ENCODE data around the gene GPR137. TPM values are rescaled to one million over a fixed set of nuclear protein-coding genes. Genes with fewer than 3 reads are reported as not detected.

Gene GPR137
- total and polyA plus RNA-seq, 4 donors, result 6.7 to 22.2 (median 9.0) TPM

- Histone ChIP-seq H3K9ac (ENCODE audit: low read depth in 1 of 2, low read length in 2 of 2) (peak overlapping the region; percentile 52 to 87), H3K27me3 (ENCODE audit: control insufficient read depth in 4 of 4, insufficient read depth in 4 of 4, low read length in 3 of 4) (no peaks in the 10 kb centered on the region), H3K27ac (ENCODE audit: low read depth in 1 of 2, low read length in 2 of 2) (peak overlapping the region; percentile 94 to 98), H3K4me1 (ENCODE audit: control insufficient read depth in 4 of 4, insufficient read depth in 4 of 4, low read length in 3 of 4) (peaks cover 5 to 46% (median 32%) of the 10 kb centered on the region in 4 donors), H3K9me3 (ENCODE audit: control insufficient read depth in 4 of 4, low read length in 3 of 4) (no peaks in the 10 kb centered on the region), H3K36me3 (ENCODE audit: control insufficient read depth in 4 of 4, insufficient read depth in 3 of 4, low read depth in 1 of 4, low read length in 3 of 4) (no peaks in the 10 kb centered on the region), H3K4me3 (ENCODE audit: low read depth in 1 of 3, low read length in 3 of 3) (peak overlapping the region; percentile 76 to 90 (median 85))
- WGBS, result 40% methylated on average over 15 of the region's 15 CpGs
- no peak for TF ChIP-seq YY1 (IDR thresholded peaks at IDR 0.05)
- peak in 1 of 2 donors; percentile 28 for TF ChIP-seq JUND (IDR thresholded peaks at IDR 0.05)
- TF ChIP-seq FOXA2 (IDR thresholded peaks at IDR 0.05), result no peak
- TF ChIP-seq SP1 (IDR thresholded peaks at IDR 0.05), result peak; percentile 64
- TF ChIP-seq REST (IDR thresholded peaks at IDR 0.05), result no peak
- TF ChIP-seq NR2F2 (IDR thresholded peaks at IDR 0.05), result no peak
- peak in 1 of 2 donors; percentile 71 for TF ChIP-seq GABPA (IDR thresholded peaks at IDR 0.05 in 1 of 2, conservative IDR thresholded peaks at IDR 0.05 in 1 of 2)
- no peak for TF ChIP-seq CTCF (IDR thresholded peaks at IDR 0.05; ENCODE audit: low read depth, low read length, missing input control)
- peak in 1 of 2 donors; percentile 16 for TF ChIP-seq EGR1 (IDR thresholded peaks at IDR 0.05; ENCODE audit: low read depth in 2 of 2)
- TF ChIP-seq, protein P1, sequence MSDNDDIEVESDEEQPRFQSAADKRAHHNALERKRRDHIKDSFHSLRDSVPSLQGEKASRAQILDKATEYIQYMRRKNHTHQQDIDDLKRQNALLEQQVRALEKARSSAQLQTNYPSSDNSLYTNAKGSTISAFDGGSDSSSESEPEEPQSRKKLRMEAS (IDR thresholded peaks at IDR 0.05), result peak; percentile 48
- TF ChIP-seq ATF3 (IDR thresholded peaks at IDR 0.05), result no peak
- TF ChIP-seq, protein P2, sequence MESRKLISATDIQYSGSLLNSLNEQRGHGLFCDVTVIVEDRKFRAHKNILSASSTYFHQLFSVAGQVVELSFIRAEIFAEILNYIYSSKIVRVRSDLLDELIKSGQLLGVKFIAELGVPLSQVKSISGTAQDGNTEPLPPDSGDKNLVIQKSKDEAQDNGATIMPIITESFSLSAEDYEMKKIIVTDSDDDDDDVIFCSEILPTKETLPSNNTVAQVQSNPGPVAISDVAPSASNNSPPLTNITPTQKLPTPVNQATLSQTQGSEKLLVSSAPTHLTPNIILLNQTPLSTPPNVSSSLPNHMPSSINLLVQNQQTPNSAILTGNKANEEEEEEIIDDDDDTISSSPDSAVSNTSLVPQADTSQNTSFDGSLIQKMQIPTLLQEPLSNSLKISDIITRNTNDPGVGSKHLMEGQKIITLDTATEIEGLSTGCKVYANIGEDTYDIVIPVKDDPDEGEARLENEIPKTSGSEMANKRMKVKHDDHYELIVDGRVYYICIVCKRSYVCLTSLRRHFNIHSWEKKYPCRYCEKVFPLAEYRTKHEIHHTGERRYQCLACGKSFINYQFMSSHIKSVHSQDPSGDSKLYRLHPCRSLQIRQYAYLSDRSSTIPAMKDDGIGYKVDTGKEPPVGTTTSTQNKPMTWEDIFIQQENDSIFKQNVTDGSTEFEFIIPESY (IDR thresholded peaks at IDR 0.05), result no peak
- peak; percentile 78 for TF ChIP-seq HNF4G (IDR thresholded peaks at IDR 0.05)
- peak in 1 of 2 donors; percentile 31 for TF ChIP-seq RAD21 (IDR thresholded peaks at IDR 0.05)
- peak; percentile 86 for TF ChIP-seq HNF4A (conservative IDR thresholded peaks at IDR 0.05)
- TF ChIP-seq TAF1 (conservative IDR thresholded peaks at IDR 0.05), result no peak
- peak; percentile 42 to 71 for TF ChIP-seq RXRA (IDR thresholded peaks at IDR 0.05)
- no peak for TF ChIP-seq FOXA1 (IDR thresholded peaks at IDR 0.05)
- DNase-seq (ENCODE audit: low spot score), result peak; percentile 65
Observed at GRCh38 chr11:64306876-64307622, 21.4 kb downstream of the GPR137 start.
